Endodermal cell (in vitro differentiated cells): ENCODE measurements around the gene RFC5. TPM values are rescaled to one million over a fixed set of nuclear protein-coding genes. Genes with fewer than 3 reads are reported as not detected.

Experiments used
- DNase-seq: peaks from one replicate; pipeline ENCODE4 v3.0.0-alpha.2; 2017
- H3K27ac ChIP-seq: 2 replicates; pipeline ENCODE4 v1.5.1; 2013; ENCODE audit warnings: mild to moderate bottlenecking, low read depth, low read length, moderate library complexity
- H3K27me3 ChIP-seq: 2 replicates; pipeline ENCODE4 v1.6.1; 2013; ENCODE audit warnings: mild to moderate bottlenecking, low read length, moderate library complexity; ENCODE audit not compliant: insufficient read depth, control insufficient read depth, poor library complexity, severe bottlenecking
- H3K36me3 ChIP-seq: 2 replicates; pipeline ENCODE4 v1.7.0; 2013; ENCODE audit warnings: mild to moderate bottlenecking, low read length, moderate library complexity; ENCODE audit not compliant: control insufficient read depth, insufficient read depth
- H3K4me1 ChIP-seq: one replicate; pipeline ENCODE4 v1.7.0; 2013; ENCODE audit warnings: low read length; ENCODE audit not compliant: control insufficient read depth, insufficient read depth
- H3K4me3 ChIP-seq: 2 replicates; pipeline ENCODE4 v1.5.1; 2013; ENCODE audit warnings: mild to moderate bottlenecking, low read length, moderate library complexity
- H3K9ac ChIP-seq: 2 replicates; pipeline ENCODE4 v1.6.1; 2013; ENCODE audit warnings: mild to moderate bottlenecking, low read length, moderate library complexity; ENCODE audit not compliant: poor library complexity, severe bottlenecking; ENCODE audit errors: extremely low read depth
- H3K9me3 ChIP-seq: 2 replicates; pipeline ENCODE4 v1.6.1; 2013; ENCODE audit warnings: mild to moderate bottlenecking, low read length, moderate library complexity; ENCODE audit not compliant: control insufficient read depth
- H3K27ac Mint-ChIP-seq: 2 replicates; pipeline ENCODE4 v1.8.0; 2020; ENCODE audit warnings: mixed read lengths
- H3K27me3 Mint-ChIP-seq: 2 replicates; pipeline ENCODE4 v1.8.0; 2021; ENCODE audit warnings: mild to moderate bottlenecking, mixed read lengths; ENCODE audit not compliant: insufficient read depth
- H3K36me3 Mint-ChIP-seq: 2 replicates; pipeline ENCODE4 v1.8.0; 2020; ENCODE audit warnings: low read depth, mixed read lengths
- H3K4me1 Mint-ChIP-seq: 2 replicates; pipeline ENCODE4 v1.8.0; 2020; ENCODE audit warnings: mixed read lengths
- H3K4me3 Mint-ChIP-seq: 2 replicates; pipeline ENCODE4 v1.8.0; 2020; ENCODE audit warnings: mild to moderate bottlenecking, moderate library complexity, mixed read lengths
- H3K9me3 Mint-ChIP-seq: 2 replicates; pipeline ENCODE4 v1.8.0; 2020; ENCODE audit warnings: mild to moderate bottlenecking, mixed read lengths
- WGBS, 2 experiments: methylation state at CpG; one replicate each; pipeline versions ENCODE4 v1.1.5 to v1.1.7; 2013; ENCODE audit warnings: missing lambda C conversion rate in 2 of 2, mixed read lengths in 1 of 2; ENCODE audit not compliant: insufficient coverage in 1 of 2, insufficient read length in 1 of 2; 5-methylcytosine and 5-hydroxymethylcytosine counted together
- total RNA-seq, 2 donors: library from RNA; stranded (reverse); fragmentation: NEBNext Ultra II Directional in 1 of 2; extraction: Animal tissue kit (Norgen Biotek cat#: 25700) in 1 of 2; gene quantifications; 2 replicates in 1 of 2; 3 replicates in 1 of 2; pipeline ENCODE4 v1.2.1, GENCODE V29; 2021
- TF ChIP-seq, protein P1 (sequence below): fragments of 200-600 bp; sonication (generic); conservative IDR thresholded peaks from 2 replicates; pipeline ENCODE4 v1.5.0; 2021; ENCODE audit warnings: antibody characterized with exemption, mild to moderate bottlenecking

Gene RFC5
- total RNA-seq, 2 donors from 2014 or later = 32.2 to 46.2 TPM

DNA sequence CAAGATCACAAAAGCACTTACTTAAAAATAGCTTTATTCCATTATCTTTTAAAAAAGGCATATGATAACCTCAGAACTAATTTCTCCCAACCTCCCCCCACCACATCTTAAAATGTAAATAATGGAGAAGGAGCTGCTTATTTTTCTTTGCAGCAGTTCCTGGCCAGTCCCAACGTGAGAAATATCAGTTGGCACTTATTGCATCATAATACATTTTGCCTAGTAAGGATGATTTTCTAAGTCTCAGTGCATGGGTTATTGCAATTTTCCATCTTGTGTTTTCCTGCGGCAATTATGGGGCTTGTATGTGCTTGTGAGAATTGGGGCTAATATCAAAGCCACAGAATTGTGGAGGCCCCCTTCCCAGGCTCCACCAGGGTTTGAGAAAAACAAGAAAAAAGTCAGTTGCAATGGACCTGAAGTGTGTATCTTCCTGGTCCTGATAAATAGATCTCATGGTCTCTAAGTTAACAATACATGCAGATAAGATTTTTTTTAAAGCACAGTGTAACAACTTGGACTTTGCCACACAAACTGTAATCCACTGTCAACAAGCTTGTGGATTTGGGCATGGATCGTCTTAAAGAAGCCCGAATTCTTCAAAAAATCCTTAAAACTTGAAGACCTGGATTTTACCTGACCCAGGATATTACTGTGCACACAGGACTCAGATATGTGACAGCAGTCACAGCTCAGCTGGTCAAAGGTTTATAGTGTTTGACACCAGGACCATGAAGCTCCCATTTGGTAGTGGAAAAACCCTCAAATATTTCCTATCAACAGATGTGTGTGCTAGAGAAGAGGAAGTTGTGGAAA is 47.3 kb downstream of the RFC5 start:
- DNase-seq = no peak
- peak overlapping the region; percentile 89 for H3K4me3 ChIP-seq
- H3K9me3 ChIP-seq = no peaks in the 10 kb centered on the region
- 73 to 92% methylated on average over 3 to 4 of the region's 4 CpGs for WGBS, 2 experiments
- peaks cover 12% of the 10 kb centered on the region for H3K4me1 ChIP-seq
- TF ChIP-seq, protein P1, sequence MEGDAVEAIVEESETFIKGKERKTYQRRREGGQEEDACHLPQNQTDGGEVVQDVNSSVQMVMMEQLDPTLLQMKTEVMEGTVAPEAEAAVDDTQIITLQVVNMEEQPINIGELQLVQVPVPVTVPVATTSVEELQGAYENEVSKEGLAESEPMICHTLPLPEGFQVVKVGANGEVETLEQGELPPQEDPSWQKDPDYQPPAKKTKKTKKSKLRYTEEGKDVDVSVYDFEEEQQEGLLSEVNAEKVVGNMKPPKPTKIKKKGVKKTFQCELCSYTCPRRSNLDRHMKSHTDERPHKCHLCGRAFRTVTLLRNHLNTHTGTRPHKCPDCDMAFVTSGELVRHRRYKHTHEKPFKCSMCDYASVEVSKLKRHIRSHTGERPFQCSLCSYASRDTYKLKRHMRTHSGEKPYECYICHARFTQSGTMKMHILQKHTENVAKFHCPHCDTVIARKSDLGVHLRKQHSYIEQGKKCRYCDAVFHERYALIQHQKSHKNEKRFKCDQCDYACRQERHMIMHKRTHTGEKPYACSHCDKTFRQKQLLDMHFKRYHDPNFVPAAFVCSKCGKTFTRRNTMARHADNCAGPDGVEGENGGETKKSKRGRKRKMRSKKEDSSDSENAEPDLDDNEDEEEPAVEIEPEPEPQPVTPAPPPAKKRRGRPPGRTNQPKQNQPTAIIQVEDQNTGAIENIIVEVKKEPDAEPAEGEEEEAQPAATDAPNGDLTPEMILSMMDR = no peak
- H3K27me3 ChIP-seq = no peaks in the 10 kb centered on the region
- peak overlapping the region; percentile 83 for H3K4me3 Mint-ChIP-seq
- H3K4me1 Mint-ChIP-seq = peaks cover 48% of the 10 kb centered on the region
- peak overlapping the region; percentile 21 for H3K27ac ChIP-seq
- no peaks in the 10 kb centered on the region for H3K27me3 Mint-ChIP-seq
- no peaks in the 10 kb centered on the region for H3K9me3 Mint-ChIP-seq
- H3K36me3 Mint-ChIP-seq = peaks cover 21% of the 10 kb centered on the region
- peak overlapping the region; percentile 89 for H3K27ac Mint-ChIP-seq
- H3K9ac ChIP-seq = peak overlapping the region; percentile 11
- peaks cover 13% of the 10 kb centered on the region for H3K36me3 ChIP-seq

DNA sequence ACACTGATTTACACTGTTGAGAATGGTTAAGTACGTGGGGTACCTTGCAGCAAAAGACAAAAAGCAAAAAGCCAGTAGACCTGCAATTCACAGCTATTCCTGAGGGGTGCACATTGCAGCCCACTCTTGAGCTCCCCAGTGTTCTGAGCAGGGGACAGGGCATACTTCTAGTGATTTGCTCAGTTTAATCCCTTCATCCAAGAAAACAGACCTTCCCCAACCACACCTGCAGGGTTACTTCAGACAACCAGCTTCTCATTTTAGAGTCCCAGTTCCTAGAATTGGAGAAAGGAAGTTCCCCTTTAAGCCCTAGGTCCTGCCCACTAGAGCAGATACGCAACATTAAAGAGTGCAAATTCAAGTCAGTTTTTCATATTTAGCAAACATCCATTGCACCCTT is 48.1 kb downstream of the RFC5 start:
- Mint-ChIP-seq H3K4me3 (peak overlapping the region; percentile 83), H3K27ac (peak overlapping the region; percentile 88), H3K27me3 (no peaks in the 10 kb centered on the region), H3K4me1 (peaks cover 40% of the 10 kb centered on the region), H3K36me3 (peaks cover 21% of the 10 kb centered on the region), H3K9me3 (no peaks in the 10 kb centered on the region)
- H3K27ac ChIP-seq = no peak overlapping the region
- H3K27me3 ChIP-seq = no peaks in the 10 kb centered on the region
- 75 to 77% methylated on average over 2 of the region's 2 CpGs for WGBS, 2 experiments
- no peaks in the 10 kb centered on the region for H3K9me3 ChIP-seq
- H3K36me3 ChIP-seq = peaks cover 13% of the 10 kb centered on the region
- no peak overlapping the region for H3K4me3 ChIP-seq
- TF ChIP-seq, protein P1 = peak; percentile 63
- no peak overlapping the region for H3K9ac ChIP-seq
- peaks cover 12% of the 10 kb centered on the region for H3K4me1 ChIP-seq
- DNase-seq = peak; percentile 71

DNA sequence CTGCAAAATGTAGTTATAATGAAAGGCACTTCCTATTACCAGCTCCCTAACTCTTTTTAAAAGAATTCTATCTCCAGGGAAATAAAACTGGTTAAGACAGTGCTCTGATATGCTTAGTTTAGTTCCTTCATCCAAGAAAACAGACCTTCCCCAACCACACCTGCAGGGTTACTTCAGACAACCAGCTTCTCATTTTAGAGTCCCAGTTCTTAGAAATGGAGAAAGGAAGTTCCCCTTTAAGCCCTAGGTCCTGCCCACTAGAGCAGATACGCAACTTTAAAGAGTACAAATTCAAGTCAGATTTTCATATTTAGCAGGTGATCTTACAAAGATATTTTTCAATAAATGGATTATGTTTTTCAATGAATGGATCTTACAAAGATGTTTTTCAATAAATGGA is 48.9 kb downstream of the RFC5 start:
- Mint-ChIP-seq H3K36me3 (peaks cover 21% of the 10 kb centered on the region), H3K9me3 (no peaks in the 10 kb centered on the region), H3K4me1 (peaks cover 35% of the 10 kb centered on the region), H3K4me3 (no peak overlapping the region), H3K27me3 (no peaks in the 10 kb centered on the region), H3K27ac (no peak overlapping the region)
- Histone ChIP-seq H3K27me3 (no peaks in the 10 kb centered on the region), H3K27ac (no peak overlapping the region), H3K4me3 (no peak overlapping the region), H3K9ac (no peak overlapping the region), H3K36me3 (peaks cover 13% of the 10 kb centered on the region), H3K9me3 (no peaks in the 10 kb centered on the region), H3K4me1 (peaks cover 12% of the 10 kb centered on the region)
- 92% methylated on average over 1 of the region's 1 CpG; no CpG with 5 or more reads in 1 of the 2 experiments for WGBS, 2 experiments
- DNase-seq = no peak
- TF ChIP-seq, protein P1 = no peak
